ENCODE results near the gene MVK. TPM values are rescaled to one million over a fixed set of nuclear protein-coding genes. Genes with fewer than 3 reads are reported as not detected.

Gene MVK
- total and polyA plus RNA-seq, 12 donors = 10.8 to 194 (median 25.2) TPM

GRCh38 chr12:109588461-109589239, 15.1 kb downstream of the MVK start:
- intact Hi-C loops (cut with DNase I) = no loop called here
- no peak overlapping the region for H3K27ac ChIP-seq
- H3K27me3 ChIP-seq = no peaks in the 10 kb centered on the region
- no peak overlapping the region for H3K4me3 ChIP-seq
- no peaks in the 10 kb centered on the region for H3K9me3 ChIP-seq (replicated peaks in 1 of 3)
- H3K36me3 ChIP-seq (replicated peaks in 1 of 2) = peaks cover 0 to 20% of the 10 kb centered on the region in 2 donors
- H3K4me1 ChIP-seq (replicated peaks in 1 of 2) = no peaks in the 10 kb centered on the region
- no peak for DNase-seq
- TF ChIP-seq POLR2A (IDR thresholded peaks at IDR 0.05) (no peak), CTCF (IDR thresholded peaks at IDR 0.05) (no peak)
- 91 to 96% (median 95%) methylated on average over 26 of the region's 26 CpGs for WGBS, 4 donors

GRCh38 chr12:109589240-109589590, 15.6 kb downstream of the MVK start:
- H3K36me3 ChIP-seq (replicated peaks in 1 of 2) = peaks cover 0 to 16% of the 10 kb centered on the region in 2 donors
- no peaks in the 10 kb centered on the region for H3K27me3 ChIP-seq
- TF ChIP-seq POLR2A (IDR thresholded peaks at IDR 0.05) (no peak), CTCF (IDR thresholded peaks at IDR 0.05) (no peak)
- no peaks in the 10 kb centered on the region for H3K9me3 ChIP-seq (replicated peaks in 1 of 3)
- DNase-seq = no peak
- no peaks in the 10 kb centered on the region for H3K4me1 ChIP-seq (replicated peaks in 1 of 2)
- H3K4me3 ChIP-seq = no peak overlapping the region
- no peak overlapping the region for H3K27ac ChIP-seq
- intact Hi-C loops (cut with DNase I) = no loop called here
- 89 to 99% (median 92%) methylated on average over 6 to 7 of the region's 7 CpGs for WGBS, 4 donors

GRCh38 chr12:109589691-109590245, 16.2 kb downstream of the MVK start:
- no peak overlapping the region for H3K4me3 ChIP-seq
- intact Hi-C loops (cut with DNase I) = no loop called here
- no peaks in the 10 kb centered on the region for H3K9me3 ChIP-seq (replicated peaks in 1 of 3)
- peaks cover 0 to 16% of the 10 kb centered on the region in 2 donors for H3K36me3 ChIP-seq (replicated peaks in 1 of 2)
- TF ChIP-seq POLR2A (IDR thresholded peaks at IDR 0.05) = no peak
- no peak for TF ChIP-seq CTCF (IDR thresholded peaks at IDR 0.05)
- H3K27ac ChIP-seq = no peak overlapping the region
- H3K4me1 ChIP-seq (replicated peaks in 1 of 2) = no peaks in the 10 kb centered on the region
- WGBS, 4 donors = 82 to 92% (median 91%) methylated on average over 6 to 16 of the region's 16 CpGs
- H3K27me3 ChIP-seq = no peaks in the 10 kb centered on the region
- no peak for DNase-seq

GRCh38 chr12:109590566-109590965, 17.0 kb downstream of the MVK start:
- intact Hi-C loops (cut with DNase I) = no loop called here

More at GRCh38 chr12:109590566-109590965, 17.0 kb downstream of the MVK start:
- no peaks in the 10 kb centered on the region for H3K9me3 ChIP-seq (replicated peaks in 1 of 3)
- H3K4me1 ChIP-seq (replicated peaks in 1 of 2) = no peaks in the 10 kb centered on the region
- DNase-seq = no peak
- H3K36me3 ChIP-seq (replicated peaks in 1 of 2) = peaks cover 0 to 15% of the 10 kb centered on the region in 2 donors
- H3K27ac ChIP-seq = no peak overlapping the region
- TF ChIP-seq CTCF (IDR thresholded peaks at IDR 0.05) (no peak), POLR2A (IDR thresholded peaks at IDR 0.05) (no peak)
- WGBS, 4 donors = 91 to 95% (median 94%) methylated on average over 8 of the region's 8 CpGs
- no peaks in the 10 kb centered on the region for H3K27me3 ChIP-seq
- H3K4me3 ChIP-seq = no peak overlapping the region

Measured in adrenal gland (tissue), 12 donors.